Mesangial cell (primary cell): ENCODE data around the gene OR8D1. TPM values are rescaled to one million over a fixed set of nuclear protein-coding genes. Genes with fewer than 3 reads are reported as not detected.

Experiments used
- total RNA-seq: library from RNA; depleted of rRNA; stranded (reverse); fragments of >200 nt; gene quantifications from 2 replicates; pipeline ENCODE4 v1.2.3, GENCODE V29; 2015

The OR8D1 gene
- total RNA-seq = not detected in 2 replicates

DNA sequence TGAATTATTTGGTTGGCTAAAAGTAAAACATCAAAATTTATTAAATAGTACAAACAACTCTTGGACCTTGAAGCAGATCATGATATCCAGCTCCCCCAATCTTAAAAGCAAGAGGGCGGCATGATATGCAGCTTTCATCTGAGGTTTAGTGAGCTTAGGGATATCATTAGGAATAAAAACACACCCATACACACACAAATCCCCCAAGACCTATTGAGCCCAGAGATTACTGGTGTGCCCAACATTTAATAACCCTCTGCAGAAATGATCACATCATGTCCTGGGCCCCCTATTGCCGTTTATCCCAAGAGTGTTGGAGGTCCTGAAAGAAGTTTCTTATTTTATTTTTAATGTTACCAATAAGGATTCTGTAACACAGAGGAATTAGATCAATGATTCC is at the start of gene OR8D1:
Gene OR8D1, minus strand, starts transcription at position 101 of the 400 bp plus-strand sequence. CDS start 3,183 bp downstream, outside the sequence.

DNA sequence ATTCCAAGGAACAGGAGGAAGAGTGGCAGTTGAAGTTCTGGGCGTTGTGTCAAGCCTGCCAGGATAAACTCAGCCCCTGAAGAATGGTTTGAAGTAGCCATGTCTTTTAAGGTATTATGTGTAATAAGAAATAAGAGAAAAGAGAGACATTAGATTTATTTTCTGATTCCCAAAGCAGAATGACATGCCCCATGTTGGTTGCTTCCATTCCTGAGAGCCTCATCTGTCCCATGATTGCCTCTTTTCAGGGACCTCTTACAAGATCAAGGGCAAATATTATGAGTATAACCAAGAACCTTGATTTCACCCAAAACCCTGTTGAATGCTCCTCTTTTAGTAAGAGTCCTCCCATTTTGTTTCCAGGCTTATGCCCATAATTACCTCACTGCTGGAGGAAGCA is 6.3 kb upstream of the OR8D1 start, which contains the start of gene OR8D2:
Gene OR8D2, minus strand, starts transcription at position 101 of the 400 bp plus-strand sequence. Its CDS starts 0 bp downstream, at position 101.

DNA sequence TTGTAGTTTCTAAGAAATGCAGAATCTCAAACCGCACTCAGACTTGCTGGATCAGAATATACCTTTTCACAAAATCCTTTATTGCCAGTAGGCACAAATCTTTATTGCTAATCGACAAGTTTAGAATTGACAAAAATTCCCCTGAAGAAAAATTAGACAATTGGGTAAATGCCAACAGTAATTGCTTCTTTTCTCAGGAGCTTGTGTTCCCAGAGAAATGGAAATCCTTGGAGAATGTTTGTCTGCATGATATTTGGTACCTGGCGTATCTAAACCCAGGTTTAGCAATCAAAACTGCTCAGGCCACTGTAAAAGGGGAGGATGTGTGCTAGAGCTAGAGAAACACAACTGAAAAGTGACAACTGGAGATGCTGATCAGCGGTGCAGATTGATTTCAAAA is 57.7 kb downstream of the OR8D1 start, which contains the start of gene OR8G5:
Gene OR8G5, plus strand, starts transcription at position 301 of the 400 bp plus-strand sequence. CDS start 8,556 bp downstream, outside the sequence.

Other genes with a start within 250 kb of the OR8D1 start
- 3.1 and 16.7 TPM in 2 replicates for gene VWA5A, start 198.5 kb downstream of the OR8D1 start, total RNA-seq
- not detected in 2 replicates for gene OR10D3, start 130.6 kb downstream of the OR8D1 start, total RNA-seq
- gene OR8G1, start 72.9 kb downstream of the OR8D1 start, total RNA-seq = not detected in 2 replicates
- gene OR8G5, start 57.6 kb downstream of the OR8D1 start, total RNA-seq = not detected in 2 replicates
- not detected in 2 replicates for gene OR8D2, start 6.2 kb upstream of the OR8D1 start, total RNA-seq
- not detected in 2 replicates for gene OR8B2, start 70.5 kb upstream of the OR8D1 start, total RNA-seq
- not detected in 2 replicates for gene OR8B3, start 85.1 kb upstream of the OR8D1 start, total RNA-seq
- gene OR8B4, start 110.9 kb upstream of the OR8D1 start, total RNA-seq = not detected in 2 replicates
- gene OR8B8, start 131.7 kb upstream of the OR8D1 start, total RNA-seq = not detected in 2 replicates
- not detected in 2 replicates for gene OR8B12, start 229.7 kb upstream of the OR8D1 start, total RNA-seq